Stomach (tissue), 9 donors: Measurements from ENCODE around the gene TAPBPL. TPM values are rescaled to one million over a fixed set of nuclear protein-coding genes. Genes with fewer than 3 reads are reported as not detected.

Experiments used
- DNase-seq, 2 donors: peaks; one replicate each; pipeline versions ENCODE4 v3.0.0 to v3.0.0-alpha.2; 2013 to 2019
- H3K27ac ChIP-seq, 5 donors: fragments of 200-600 bp in 4 of 5; sonication (generic) in 4 of 5; one replicate each; pipeline ENCODE4 v1.5.1; 2013 to 2019; ENCODE audit warnings: mild to moderate bottlenecking in 1 of 5, moderate library complexity in 1 of 5
- H3K27me3 ChIP-seq, 3 donors: fragments of 200-600 bp; sonication (generic); one replicate each; pipeline ENCODE4 v1.5.1; 2017 to 2019; ENCODE audit warnings: mixed run types in 1 of 3
- H3K36me3 ChIP-seq, 4 donors: fragments of 200-600 bp; sonication (generic); 1 replicate in 3 of 4; 2 replicates in 1 of 4; pipeline ENCODE4 v1.5.1; 2016 to 2019
- H3K4me1 ChIP-seq, 4 donors: fragments of 200-600 bp; sonication (generic); one replicate each; pipeline ENCODE4 v1.5.1; 2016 to 2019
- H3K4me3 ChIP-seq, 4 donors: fragments of 200-600 bp; sonication (generic) in 3 of 4; one replicate each; pipeline ENCODE4 v1.5.1; 2016 to 2019; ENCODE audit warnings: mild to moderate bottlenecking in 1 of 4
- H3K9me3 ChIP-seq, 4 donors: fragments of 200-600 bp; sonication (generic); one replicate each; pipeline ENCODE4 v1.5.1; 2016 to 2019
- EP300 ChIP-seq: sonication (generic); formaldehyde crosslinking; IDR thresholded peaks from one replicate; pipeline ENCODE4 v1.6.1; 2017; ENCODE audit warnings: antibody characterized with exemption
- POLR2A ChIP-seq, 4 donors: fragments of 450-650 bp; IDR thresholded peaks; one replicate each; pipeline ENCODE4 v1.6.1; 2016; ENCODE audit warnings: antibody characterized with exemption in 4 of 4, control low read depth in 2 of 4, mild to moderate bottlenecking in 1 of 4, moderate library complexity in 1 of 4
- POLR2AphosphoS5 ChIP-seq, 3 donors: sonication (generic); formaldehyde crosslinking; IDR thresholded peaks; one replicate each; pipeline ENCODE4 v1.6.1; 2016; ENCODE audit warnings: antibody characterized with exemption in 3 of 3
- WGBS, 5 donors: extraction: QIAGEN DNeasy Blood & Tissue Kit in 3 of 5; methylation state at CpG; one replicate each; pipeline versions ENCODE4 v1.1.5 to v1.1.7; 2013 to 2018; 5-methylcytosine and 5-hydroxymethylcytosine counted together
- intact Hi-C: fragments of 100-400 bp; cut with DNase I; formaldehyde crosslinking; loops from one replicate; pipeline ENCODE4 v1.15.1; 2023; ENCODE audit warnings: low total_unique reads
- polyA plus RNA-seq, 3 donors: library from polyadenylated mRNA; stranded (reverse); fragments of 200-250 nt; gene quantifications; one replicate each; pipeline ENCODE4 v1.2.3, GENCODE V29; 2013
- total RNA-seq, 5 donors: library from RNA; depleted of rRNA; stranded (reverse); fragments of >200 nt; gene quantifications; one replicate each; pipeline versions ENCODE4 v1.1.0 to v1.2.3, GENCODE V29; 2014 to 2016
- TF ChIP-seq, protein P1 (sequence below), 7 experiments: fragments of 450-650 bp in 4 of 7; fragments of 200-600 bp in 3 of 7; sonication (generic) in 3 of 7; IDR thresholded peaks; one replicate each; pipeline ENCODE4 v1.5.1; 2016 to 2019; ENCODE audit warnings: antibody characterized with exemption in 7 of 7, control low read depth in 2 of 7, mild to moderate bottlenecking in 1 of 7
- donor health status: healthy with polysubstance abuse.
- donor health status: Bipolar disorder and iron deficiency.
- donor health status: healthy.

Gene TAPBPL
- total and polyA plus RNA-seq, 8 donors, result 13.0 to 115 (median 15.5) TPM

DNA sequence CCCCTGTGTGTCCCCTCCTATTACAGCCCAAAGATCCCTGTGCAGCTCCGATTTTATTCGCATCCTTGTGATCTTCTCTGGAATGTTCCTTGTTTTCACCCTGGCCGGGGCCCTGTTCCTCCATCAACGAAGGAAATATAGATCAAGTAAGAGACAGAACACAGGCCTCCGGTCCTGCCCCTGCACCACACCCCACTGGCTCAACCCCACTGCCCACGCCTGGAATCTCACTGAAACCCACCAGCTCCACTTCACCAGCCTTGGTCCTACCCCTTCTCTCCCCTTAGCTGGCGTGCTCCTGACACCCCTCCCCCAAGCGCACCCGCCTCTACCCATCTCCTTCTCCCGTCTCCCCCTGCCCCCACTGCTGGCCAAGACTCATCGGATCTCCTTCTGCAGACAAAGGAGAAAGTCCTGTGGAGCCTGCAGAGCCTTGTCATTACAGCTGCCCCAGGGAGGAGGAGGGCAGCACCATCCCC, 934 bp upstream of the TAPBPL start:
- TF ChIP-seq POLR2AphosphoS5 (IDR thresholded peaks at IDR 0.05) (no peak), POLR2A (IDR thresholded peaks at IDR 0.05) (no peak), EP300 (no peak)
- TF ChIP-seq, protein P1, sequence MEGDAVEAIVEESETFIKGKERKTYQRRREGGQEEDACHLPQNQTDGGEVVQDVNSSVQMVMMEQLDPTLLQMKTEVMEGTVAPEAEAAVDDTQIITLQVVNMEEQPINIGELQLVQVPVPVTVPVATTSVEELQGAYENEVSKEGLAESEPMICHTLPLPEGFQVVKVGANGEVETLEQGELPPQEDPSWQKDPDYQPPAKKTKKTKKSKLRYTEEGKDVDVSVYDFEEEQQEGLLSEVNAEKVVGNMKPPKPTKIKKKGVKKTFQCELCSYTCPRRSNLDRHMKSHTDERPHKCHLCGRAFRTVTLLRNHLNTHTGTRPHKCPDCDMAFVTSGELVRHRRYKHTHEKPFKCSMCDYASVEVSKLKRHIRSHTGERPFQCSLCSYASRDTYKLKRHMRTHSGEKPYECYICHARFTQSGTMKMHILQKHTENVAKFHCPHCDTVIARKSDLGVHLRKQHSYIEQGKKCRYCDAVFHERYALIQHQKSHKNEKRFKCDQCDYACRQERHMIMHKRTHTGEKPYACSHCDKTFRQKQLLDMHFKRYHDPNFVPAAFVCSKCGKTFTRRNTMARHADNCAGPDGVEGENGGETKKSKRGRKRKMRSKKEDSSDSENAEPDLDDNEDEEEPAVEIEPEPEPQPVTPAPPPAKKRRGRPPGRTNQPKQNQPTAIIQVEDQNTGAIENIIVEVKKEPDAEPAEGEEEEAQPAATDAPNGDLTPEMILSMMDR (IDR thresholded peaks at IDR 0.05), result no peak
- peaks cover 13 to 49% (median 47%) of the 10 kb centered on the region in 4 donors for H3K36me3 ChIP-seq
- H3K27me3 ChIP-seq, result no peaks in the 10 kb centered on the region
- no peaks in the 10 kb centered on the region for H3K9me3 ChIP-seq
- 7 to 12% (median 9%) methylated on average over 11 of the region's 11 CpGs for WGBS, 5 donors
- peak overlapping the region; percentile 62 to 73 (median 66) for H3K4me3 ChIP-seq
- intact Hi-C loops, result no loop called here
- DNase-seq, result peak in 1 of 2 donors; percentile 64
- peak overlapping the region; percentile 89 to 98 (median 97) for H3K27ac ChIP-seq
- peaks cover 20 to 49% (median 39%) of the 10 kb centered on the region in 4 donors for H3K4me1 ChIP-seq

DNA sequence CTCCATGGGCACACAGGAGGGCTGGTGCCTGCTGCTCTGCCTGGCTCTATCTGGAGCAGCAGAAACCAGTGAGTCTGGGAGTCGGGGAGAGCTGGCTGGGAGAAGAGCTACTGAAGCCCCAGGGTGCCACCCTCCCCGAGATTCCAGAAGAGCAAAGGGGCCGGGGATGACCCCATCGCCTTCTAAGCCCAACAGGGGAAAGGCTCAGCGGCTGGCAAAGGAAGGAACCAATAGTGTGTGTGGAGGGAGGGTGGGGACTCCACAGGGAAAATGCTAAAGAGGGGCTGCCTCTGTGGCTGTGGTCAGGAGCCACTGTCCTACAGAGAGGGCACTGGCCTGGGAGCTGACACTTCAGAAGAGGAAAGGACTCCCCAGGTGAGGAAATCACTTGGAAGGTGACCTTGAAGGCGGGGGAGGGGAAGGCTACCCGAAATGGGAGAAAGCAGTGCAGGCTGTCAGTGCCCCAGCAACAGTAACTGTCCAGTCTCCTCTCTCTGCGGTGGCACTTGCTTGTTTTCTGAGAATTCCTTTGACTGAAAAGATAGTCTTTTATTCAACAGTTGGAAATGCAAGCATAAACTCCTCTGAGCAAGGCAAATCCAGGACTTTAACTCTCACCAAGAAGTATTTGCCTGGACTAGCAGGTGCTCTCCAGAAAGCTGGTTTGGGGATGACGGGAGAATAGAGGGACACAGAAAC, 552 bp downstream of the TAPBPL start:
- peak overlapping the region; percentile 89 to 98 (median 97) for H3K27ac ChIP-seq
- no peaks in the 10 kb centered on the region for H3K9me3 ChIP-seq
- intact Hi-C loops, result no loop called here
- no peaks in the 10 kb centered on the region for H3K27me3 ChIP-seq
- 2 to 4% (median 4%) methylated on average over 9 of the region's 9 CpGs for WGBS, 5 donors
- peak; percentile 50 to 72 for DNase-seq
- peaks cover 20 to 49% (median 39%) of the 10 kb centered on the region in 4 donors for H3K4me1 ChIP-seq
- peak overlapping the region; percentile 62 to 73 (median 66) for H3K4me3 ChIP-seq
- TF ChIP-seq, protein P1 (IDR thresholded peaks at IDR 0.05), result no peak
- TF ChIP-seq EP300 (no peak), POLR2A (IDR thresholded peaks at IDR 0.05) (no peak), POLR2AphosphoS5 (IDR thresholded peaks at IDR 0.05) (no peak)
- H3K36me3 ChIP-seq, result peaks cover 22 to 49% (median 45%) of the 10 kb centered on the region in 4 donors

DNA sequence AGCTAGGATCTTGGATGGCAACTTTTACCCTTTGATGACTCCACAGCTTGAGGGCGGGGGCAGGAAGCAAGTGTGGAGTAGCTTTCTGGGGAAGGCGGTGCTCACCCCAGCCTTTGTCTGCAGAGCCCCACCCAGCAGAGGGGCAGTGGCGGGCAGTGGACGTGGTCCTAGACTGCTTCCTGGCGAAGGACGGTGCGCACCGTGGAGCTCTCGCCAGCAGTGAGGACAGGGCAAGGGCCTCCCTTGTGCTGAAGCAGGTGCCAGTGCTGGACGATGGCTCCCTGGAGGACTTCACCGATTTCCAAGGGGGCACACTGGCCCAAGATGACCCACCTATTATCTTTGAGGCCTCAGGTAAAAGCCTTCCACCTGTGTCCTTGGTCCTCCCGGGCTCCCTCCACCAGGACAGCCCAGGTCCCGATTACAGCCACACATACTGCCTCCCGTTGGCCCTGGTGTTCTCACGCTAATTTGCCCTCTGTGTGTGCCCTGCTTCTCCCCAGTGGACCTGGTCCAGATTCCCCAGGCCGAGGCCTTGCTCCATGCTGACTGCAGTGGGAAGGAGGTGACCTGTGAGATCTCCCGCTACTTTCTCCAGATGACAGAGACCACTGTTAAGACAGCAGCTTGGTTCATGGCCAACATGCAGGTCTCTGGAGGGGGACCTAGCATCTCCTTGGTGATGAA, 1.2 kb downstream of the TAPBPL start:
- Histone ChIP-seq H3K27me3 (no peaks in the 10 kb centered on the region), H3K4me3 (peak overlapping the region; percentile 62 to 73 (median 66)), H3K9me3 (no peaks in the 10 kb centered on the region), H3K27ac (peak overlapping the region; percentile 89 to 98 (median 97)), H3K36me3 (peaks cover 29 to 49% (median 46%) of the 10 kb centered on the region in 4 donors), H3K4me1 (peaks cover 20 to 49% (median 39%) of the 10 kb centered on the region in 4 donors)
- DNase-seq, result peak; percentile 52 to 76
- intact Hi-C loops, result no loop called here
- 11 to 42% (median 25%) methylated on average over 7 to 17 of the region's 17 CpGs for WGBS, 5 donors
- TF ChIP-seq EP300 (no peak), POLR2AphosphoS5 (IDR thresholded peaks at IDR 0.05) (peak in 2 of 3 donors; percentile 45 to 69), POLR2A (IDR thresholded peaks at IDR 0.05) (no peak)
- TF ChIP-seq, protein P1 (IDR thresholded peaks at IDR 0.05), result no peak

DNA sequence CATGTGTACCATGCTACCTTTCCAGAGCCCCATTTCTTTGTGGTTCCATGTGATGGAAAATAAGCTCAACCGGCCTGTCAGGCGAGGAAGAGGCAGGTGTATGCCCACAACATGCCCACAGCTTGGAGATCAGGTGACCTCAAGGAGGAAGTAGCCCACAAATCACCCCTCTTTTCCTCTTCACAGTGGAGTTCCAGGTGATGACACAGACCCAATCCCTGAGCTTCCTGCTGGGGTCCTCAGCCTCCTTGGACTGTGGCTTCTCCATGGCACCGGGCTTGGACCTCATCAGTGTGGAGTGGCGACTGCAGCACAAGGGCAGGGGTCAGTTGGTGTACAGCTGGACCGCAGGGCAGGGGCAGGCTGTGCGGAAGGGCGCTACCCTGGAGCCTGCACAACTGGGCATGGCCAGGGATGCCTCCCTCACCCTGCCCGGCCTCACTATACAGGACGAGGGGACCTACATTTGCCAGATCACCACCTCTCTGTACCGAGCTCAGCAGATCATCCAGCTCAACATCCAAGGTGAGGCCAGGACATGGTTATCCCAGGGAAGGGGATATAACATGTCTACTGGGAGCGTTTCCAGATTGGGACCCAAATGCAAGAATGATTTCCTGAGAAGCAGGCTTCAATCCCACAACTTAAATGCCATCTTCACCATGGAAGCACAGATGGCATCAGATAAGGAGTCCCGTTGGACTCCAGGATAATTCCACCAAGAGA, 5.5 kb downstream of the TAPBPL start:
- DNase-seq, result no peak
- intact Hi-C loops, result no loop called here
- H3K27ac ChIP-seq, result no peak overlapping the region

More for the DNA sequence above, 5.5 kb downstream of the TAPBPL start:
- WGBS, 5 donors, result 86 to 92% (median 89%) methylated on average over 10 to 12 of the region's 12 CpGs
- peaks cover 68 to 90% (median 87%) of the 10 kb centered on the region in 4 donors for H3K36me3 ChIP-seq
- no peak overlapping the region for H3K4me3 ChIP-seq
- H3K27me3 ChIP-seq, result no peaks in the 10 kb centered on the region
- TF ChIP-seq, protein P1 (IDR thresholded peaks at IDR 0.05), result no peak
- TF ChIP-seq POLR2A (IDR thresholded peaks at IDR 0.05) (no peak), EP300 (no peak), POLR2AphosphoS5 (IDR thresholded peaks at IDR 0.05) (no peak)
- H3K4me1 ChIP-seq, result peaks cover 9 to 41% (median 24%) of the 10 kb centered on the region in 4 donors
- no peaks in the 10 kb centered on the region for H3K9me3 ChIP-seq
